GM11168 (cell line): ENCODE results near the gene CTTNBP2NL.

Source experiments
- in situ Hi-C: fragments of 300-500 bp; cut with MboI; formaldehyde crosslinking; loops from one replicate; pipeline ENCODE4 v1.12.0; 2022; ENCODE audit warnings: low sequenced_read_pairs; ENCODE audit not compliant: unreplicated experiment

The CTTNBP2NL gene

GRCh38 chr1:112501810-112502641 is 106.0 kb downstream of the CTTNBP2NL start:
- in situ Hi-C loops, result no loop called here

- in situ Hi-C loops, result no loop called here
Observed at GRCh38 chr1:112502826-112503225, 106.8 kb downstream of the CTTNBP2NL start.

GRCh38 chr1:112504001-112504660 is 108.1 kb downstream of the CTTNBP2NL start:
- in situ Hi-C loops, result no loop called here

GRCh38 chr1:112504661-112505399 is 108.8 kb downstream of the CTTNBP2NL start:
- in situ Hi-C loops, result no loop called here

GRCh38 chr1:112505400-112505785 is 109.4 kb downstream of the CTTNBP2NL start:
- in situ Hi-C loops, result no loop called here

DNA sequence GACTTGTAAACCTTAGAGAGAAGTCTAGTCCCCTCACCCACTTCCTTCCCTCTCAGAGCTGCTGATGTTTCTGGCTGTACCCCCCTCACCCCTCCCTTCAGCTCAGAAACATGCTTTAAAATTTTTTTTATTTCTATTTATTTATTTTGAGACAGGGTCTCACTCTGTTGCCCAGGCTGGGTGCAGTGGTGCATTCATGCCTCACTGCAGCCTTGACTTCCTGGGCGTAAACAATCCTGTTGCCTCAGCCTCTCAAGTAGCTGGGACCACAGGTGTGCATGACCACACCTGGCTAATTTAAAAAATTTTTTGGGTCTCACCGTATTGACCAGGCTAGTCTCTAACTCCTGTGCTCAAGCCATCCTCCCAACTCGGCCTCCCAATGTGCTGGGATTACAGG is 109.9 kb downstream of the CTTNBP2NL start:
- in situ Hi-C loops, result no loop called here

DNA sequence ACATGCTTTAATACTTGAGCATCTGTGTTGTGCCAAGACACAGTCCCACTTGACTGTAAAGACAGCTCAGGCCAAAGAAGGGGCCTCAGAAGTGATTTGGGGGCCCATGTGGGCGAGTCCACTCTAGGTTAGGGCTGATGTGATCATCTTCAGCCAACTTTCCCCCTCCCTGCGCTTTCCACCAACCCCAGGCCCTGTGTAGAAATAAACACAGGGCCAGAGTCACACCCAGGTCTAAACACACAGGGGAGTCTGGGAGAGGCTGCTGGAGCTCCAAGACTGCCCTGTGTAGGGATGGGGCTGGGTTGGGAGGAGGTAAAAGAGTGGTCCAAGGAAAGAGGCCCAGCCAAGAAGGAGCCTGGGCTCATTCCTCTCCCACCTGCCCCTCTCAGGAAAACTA is 110.3 kb downstream of the CTTNBP2NL start:
- in situ Hi-C loops, result no loop called here

- in situ Hi-C loops, result no loop called here
Observed at GRCh38 chr1:112506731-112507130, 110.7 kb downstream of the CTTNBP2NL start.

GRCh38 chr1:112507336-112507735 is 111.3 kb downstream of the CTTNBP2NL start:
- in situ Hi-C loops, result no loop called here

DNA sequence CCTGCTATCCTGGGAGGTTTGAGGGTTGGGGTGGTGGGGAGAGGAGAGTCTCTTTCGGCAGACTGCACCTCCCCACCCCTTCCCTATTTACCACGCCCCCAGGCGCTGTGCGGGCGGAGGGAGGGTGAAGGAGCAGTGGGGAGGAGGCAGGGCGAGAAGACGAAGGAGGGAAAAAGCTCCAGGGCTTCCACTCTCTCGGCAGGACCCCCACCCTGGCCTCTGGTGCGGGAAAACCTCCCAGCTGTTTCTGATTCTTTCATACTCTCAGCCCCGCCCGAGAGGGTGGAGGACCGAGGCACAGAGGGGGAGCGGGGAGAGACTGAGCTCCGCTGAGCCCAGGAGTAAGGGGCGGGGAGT is 111.9 kb downstream of the CTTNBP2NL start:
- in situ Hi-C loops, result no loop called here

DNA sequence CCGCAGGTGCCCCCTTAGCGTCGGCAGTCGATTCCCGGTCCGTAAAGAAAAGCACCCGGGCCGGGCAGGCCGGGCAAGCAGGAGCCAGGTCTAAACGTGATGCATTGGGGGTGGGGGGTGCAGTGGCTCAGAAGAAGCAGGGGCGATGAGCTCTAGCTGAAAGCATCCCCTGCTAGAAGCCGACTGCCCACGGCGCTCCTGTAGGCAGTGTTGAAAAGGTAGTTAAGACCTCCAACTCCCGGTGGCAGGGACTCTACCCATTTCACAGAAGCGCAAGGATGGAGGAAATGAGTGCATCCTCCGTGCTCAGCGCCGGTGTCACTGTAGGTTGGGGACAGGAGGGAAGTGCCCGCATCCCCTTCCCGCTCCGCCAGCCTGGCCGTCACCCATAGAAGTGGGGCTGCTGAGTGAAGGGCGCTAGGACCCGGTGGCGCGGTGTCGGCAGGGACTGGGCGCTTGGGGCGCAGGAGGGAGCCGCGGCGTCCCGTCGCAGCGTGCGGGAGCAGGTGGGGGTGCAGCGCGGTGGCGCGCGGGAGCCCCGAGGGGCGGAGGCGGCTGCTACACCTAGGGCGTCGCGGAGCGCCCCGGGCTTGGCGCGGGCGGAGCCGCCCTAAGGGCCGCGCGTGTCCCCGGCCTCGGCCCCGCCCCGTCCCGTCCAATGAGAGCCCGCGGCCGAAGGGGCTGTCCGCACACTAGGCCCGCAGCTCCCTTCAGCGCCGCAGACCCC is 112.4 kb downstream of the CTTNBP2NL start, which contains the start of gene WNT2B:
Gene WNT2B (plus strand): TSS at position 688 of the 727 bp plus-strand sequence. CDS start 298 bp downstream, outside the sequence.
- in situ Hi-C loops, result no loop called here

DNA sequence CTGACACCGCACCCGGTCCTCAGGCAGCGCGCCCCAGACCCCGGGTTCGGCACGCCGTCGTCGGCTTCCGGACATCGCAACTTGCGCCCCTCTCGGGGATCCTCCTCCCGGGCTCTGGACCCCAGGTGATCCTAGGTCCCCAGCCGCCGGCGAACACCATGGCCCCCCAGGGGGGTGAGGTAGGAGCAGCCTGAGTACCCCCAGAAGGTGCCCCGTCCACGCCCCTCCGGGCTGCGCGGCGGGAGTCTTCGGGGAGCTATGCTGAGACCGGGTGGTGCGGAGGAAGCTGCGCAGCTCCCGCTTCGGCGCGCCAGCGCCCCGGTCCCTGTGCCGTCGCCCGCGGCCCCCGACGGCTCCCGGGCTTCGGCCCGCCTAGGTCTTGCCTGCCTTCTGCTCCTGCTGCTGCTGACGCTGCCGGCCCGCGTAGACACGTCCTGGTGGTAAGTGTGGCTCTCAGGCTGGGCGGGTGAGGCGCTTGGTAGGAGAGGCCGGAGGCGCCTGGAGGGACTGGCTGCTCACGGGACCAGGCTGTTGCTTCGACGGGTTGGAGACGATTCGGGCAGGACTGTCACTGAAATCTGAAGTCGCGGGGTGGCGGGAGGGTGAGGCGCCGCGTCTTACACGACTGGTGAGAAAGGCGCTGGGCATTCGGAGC is 113.1 kb downstream of the CTTNBP2NL start:
- in situ Hi-C loops, result no loop called here

- in situ Hi-C loops, result no loop called here
Observed at GRCh38 chr1:112509660-112510178, 113.7 kb downstream of the CTTNBP2NL start.

DNA sequence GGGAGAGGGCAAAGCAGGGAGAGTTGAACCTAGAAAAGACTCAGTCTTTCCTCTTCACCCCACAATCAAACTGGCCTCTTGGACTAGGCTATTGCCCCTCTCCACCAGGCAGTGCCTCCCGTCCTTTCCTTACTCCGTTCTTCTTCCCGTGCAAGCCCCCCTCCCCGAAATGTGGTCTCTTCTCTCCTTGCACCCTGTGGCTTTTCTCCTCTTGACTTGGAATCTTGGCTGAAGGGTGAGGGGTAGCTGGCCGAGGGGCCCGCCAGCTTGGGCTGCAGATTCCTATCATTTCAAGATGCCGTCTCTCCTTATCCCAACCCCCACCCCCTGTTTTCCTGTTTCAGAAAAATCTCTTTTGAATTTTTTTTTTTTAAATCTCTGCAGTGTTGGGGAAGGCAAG is 114.3 kb downstream of the CTTNBP2NL start:
- in situ Hi-C loops, result no loop called here
